Tibial nerve (tissue), 4 donors: Measurements from ENCODE around the gene LRRC8A. TPM values are rescaled to one million over a fixed set of nuclear protein-coding genes. Genes with fewer than 3 reads are reported as not detected.

Experiments used
- DNase-seq, 2 donors: peaks; one replicate each; pipeline ENCODE4 v3.0.0-alpha.2; 2019; ENCODE audit warnings: low spot score in 2 of 2
- H3K27ac ChIP-seq, 4 donors: fragments of 200-600 bp; sonication (generic) in 3 of 4; one replicate each; pipeline ENCODE4 v1.5.1; 2017 to 2019; ENCODE audit warnings: mild to moderate bottlenecking in 1 of 4
- H3K27me3 ChIP-seq, 2 donors: fragments of 200-600 bp; sonication (generic) in 1 of 2; one replicate each; pipeline versions ENCODE4 v1.5.1 to v1.6.0; 2017 to 2019
- H3K36me3 ChIP-seq, 3 donors: fragments of 200-600 bp; sonication (generic); one replicate each; pipeline ENCODE4 v1.5.1; 2018 to 2019
- H3K4me1 ChIP-seq, 4 donors: fragments of 200-600 bp; sonication (generic) in 3 of 4; one replicate each; pipeline ENCODE4 v1.5.1; 2017 to 2019
- H3K4me3 ChIP-seq, 4 donors: fragments of 200-600 bp; sonication (generic) in 3 of 4; one replicate each; pipeline ENCODE4 v1.5.1; 2017 to 2019; ENCODE audit warnings: mild to moderate bottlenecking in 1 of 4, moderate library complexity in 1 of 4
- H3K9me3 ChIP-seq, 4 donors: fragments of 200-600 bp; sonication (generic) in 3 of 4; one replicate each; pipeline ENCODE4 v1.5.1; 2017 to 2019
- CTCF ChIP-seq, 5 experiments: fragments of 200-600 bp in 3 of 5; fragments of 450-650 bp in 2 of 5; sonication (generic) in 3 of 5; IDR thresholded peaks; one replicate each; pipeline ENCODE4 v1.5.1; 2016 to 2019; ENCODE audit warnings: antibody characterized with exemption in 5 of 5, mild to moderate bottlenecking in 3 of 5, moderate library complexity in 2 of 5
- EP300 ChIP-seq, 2 donors: sonication (generic); formaldehyde crosslinking; IDR thresholded peaks; one replicate each; pipeline ENCODE4 v1.6.1; 2017; ENCODE audit warnings: antibody characterized with exemption in 2 of 2, mild to moderate bottlenecking in 1 of 2
- POLR2A ChIP-seq, 2 donors: fragments of 450-650 bp; IDR thresholded peaks; one replicate each; pipeline ENCODE4 v1.6.1; 2017; ENCODE audit warnings: antibody characterized with exemption in 2 of 2, mild to moderate bottlenecking in 2 of 2, moderate library complexity in 2 of 2
- WGBS, 2 donors: methylation state at CpG; one replicate each; pipeline ENCODE4 v1.1.5; 2018; 5-methylcytosine and 5-hydroxymethylcytosine counted together
- total RNA-seq, 4 donors: library from RNA; depleted of rRNA; stranded (reverse); fragments of >200 nt; gene quantifications; one replicate each; pipeline ENCODE4 v1.1.0, GENCODE V29; 2016

LRRC8A gene
- total RNA-seq, 4 donors from 2014 or later: 65.1 to 94.7 (median 81.1) TPM

DNA sequence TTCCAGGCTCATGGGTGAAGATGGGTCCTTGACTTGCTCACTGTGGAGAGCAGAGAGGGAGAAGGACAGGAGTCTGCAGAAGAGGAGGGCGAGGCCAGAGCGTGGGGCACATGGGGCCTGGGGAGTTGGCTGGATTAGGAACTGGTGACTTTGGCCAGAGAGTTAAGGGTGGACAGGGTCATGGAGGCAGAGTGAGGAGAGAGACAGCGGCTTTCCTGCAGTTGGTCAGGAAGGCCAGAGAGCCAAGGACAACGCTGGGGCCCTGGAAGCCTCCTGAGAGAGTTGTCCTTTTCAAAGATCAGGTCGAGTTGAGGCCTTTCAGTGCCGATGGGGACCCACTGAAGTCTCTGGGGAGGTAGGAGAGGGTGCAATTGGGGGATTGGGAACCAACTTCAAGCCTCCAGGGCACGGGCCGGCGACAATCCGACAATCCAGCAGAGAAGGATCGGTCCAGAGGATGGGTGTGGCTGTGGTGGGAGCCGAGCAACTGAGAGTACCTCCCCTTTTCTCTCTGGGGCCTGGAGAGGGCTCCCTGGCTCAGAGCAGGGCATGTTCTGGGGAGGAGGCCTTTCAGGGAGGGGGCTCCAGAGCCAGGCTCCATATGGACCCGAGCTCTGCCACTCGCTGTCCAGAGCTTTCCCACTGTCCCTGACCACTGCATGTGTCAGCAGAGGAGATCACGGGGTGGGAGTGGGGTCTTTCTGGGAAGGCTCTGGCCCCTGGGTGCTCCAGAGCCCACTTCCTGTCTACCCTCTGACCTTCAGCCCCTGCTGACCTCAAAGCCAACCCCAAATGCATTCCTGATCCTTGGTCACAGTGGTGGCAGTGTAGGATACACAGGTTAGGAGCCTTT, 31.3 kb downstream of the LRRC8A start:
- Histone ChIP-seq H3K4me1 (peaks cover 3 to 89% (median 46%) of the 10 kb centered on the region in 4 donors), H3K4me3 (peak overlapping the region in 1 of 4 donors; percentile 26), H3K27ac (peak overlapping the region; percentile 78 to 98 (median 82)), H3K27me3 (no peaks in the 10 kb centered on the region), H3K9me3 (no peaks in the 10 kb centered on the region), H3K36me3 (peaks cover 2 to 45% (median 8%) of the 10 kb centered on the region in 3 donors)
- peak in 1 of 2 donors; percentile 11 for TF ChIP-seq EP300 (IDR thresholded peaks at IDR 0.05)
- TF ChIP-seq POLR2A (IDR thresholded peaks at IDR 0.05): no peak
- 47 to 52% methylated on average over 15 of the region's 15 CpGs for WGBS, 2 donors
- no peak for DNase-seq

GRCh38 chr9:128913995-128914772, 32.3 kb downstream of the LRRC8A start:
- Histone ChIP-seq H3K4me3 (no peak overlapping the region), H3K4me1 (peaks cover 3 to 95% (median 49%) of the 10 kb centered on the region in 4 donors), H3K36me3 (peaks cover under 1 to 42% (median 2%) of the 10 kb centered on the region in 3 donors), H3K9me3 (no peaks in the 10 kb centered on the region), H3K27ac (peak overlapping the region; percentile 78 to 98 (median 82)), H3K27me3 (no peaks in the 10 kb centered on the region)
- TF ChIP-seq POLR2A (IDR thresholded peaks at IDR 0.05) (no peak), CTCF (IDR thresholded peaks at IDR 0.05) (no peak), EP300 (IDR thresholded peaks at IDR 0.05) (no peak)
- WGBS, 2 donors: 75 to 81% methylated on average over 18 to 21 of the region's 23 CpGs
- no peak for DNase-seq

GRCh38 chr9:128916204-128916603, 34.3 kb downstream of the LRRC8A start:
- Histone ChIP-seq H3K9me3 (no peaks in the 10 kb centered on the region), H3K27ac (peak overlapping the region; percentile 65 to 98 (median 78)), H3K4me3 (peak overlapping the region in 1 of 4 donors; percentile 0), H3K4me1 (peaks cover 3 to 95% (median 63%) of the 10 kb centered on the region in 4 donors), H3K36me3 (peaks cover 0 to 28% (median 0%) of the 10 kb centered on the region in 3 donors), H3K27me3 (no peaks in the 10 kb centered on the region)
- WGBS, 2 donors: 73 to 80% methylated on average over 14 to 17 of the region's 18 CpGs
- no peak for DNase-seq
- TF ChIP-seq CTCF (IDR thresholded peaks at IDR 0.05) (no peak), EP300 (IDR thresholded peaks at IDR 0.05) (no peak), POLR2A (IDR thresholded peaks at IDR 0.05) (no peak)

DNA sequence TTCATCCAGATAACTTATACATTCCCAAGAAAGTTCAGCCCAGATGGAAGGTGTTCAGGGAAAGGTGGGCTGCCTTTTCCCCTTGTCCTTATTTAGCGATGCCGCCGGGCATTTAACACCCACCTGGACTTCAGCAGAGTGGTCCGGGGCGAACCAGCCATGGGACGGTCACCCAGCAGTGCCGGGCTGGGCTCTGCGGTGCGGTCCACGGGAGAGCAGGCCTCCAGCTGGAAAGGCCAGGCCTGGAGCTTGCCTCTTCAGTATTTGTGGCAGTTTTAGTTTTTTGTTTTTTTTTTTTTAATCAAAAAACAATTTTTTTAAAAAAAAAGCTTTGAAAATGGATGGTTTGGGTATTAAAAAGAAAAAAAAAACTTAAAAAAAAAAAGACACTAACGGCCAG, 34.8 kb downstream of the LRRC8A start:
- WGBS, 2 donors: 76 to 80% methylated on average over 11 of the region's 11 CpGs
- peak overlapping the region; percentile 65 to 98 (median 78) for H3K27ac ChIP-seq

More for the DNA sequence above, 34.8 kb downstream of the LRRC8A start:
- Histone ChIP-seq H3K36me3 (peaks cover 0 to 28% (median 0%) of the 10 kb centered on the region in 3 donors), H3K4me3 (peak overlapping the region in 1 of 4 donors; percentile 0), H3K27me3 (no peaks in the 10 kb centered on the region), H3K4me1 (peaks cover 3 to 95% (median 63%) of the 10 kb centered on the region in 4 donors), H3K9me3 (no peaks in the 10 kb centered on the region)
- DNase-seq: no peak
- TF ChIP-seq CTCF (IDR thresholded peaks at IDR 0.05) (no peak), EP300 (IDR thresholded peaks at IDR 0.05) (no peak), POLR2A (IDR thresholded peaks at IDR 0.05) (no peak)
